Suprapubic skin (tissue), 4 donors: ENCODE measurements around the gene MCOLN2. TPM values are rescaled to one million over a fixed set of nuclear protein-coding genes. Genes with fewer than 3 reads are reported as not detected.

Source experiments
- DNase-seq, 2 donors: peaks; one replicate each; pipeline ENCODE4 v3.0.0-alpha.2; 2019; ENCODE audit warnings: low spot score in 2 of 2
- H3K27ac ChIP-seq: fragments of 200-600 bp; sonication (generic); one replicate; pipeline ENCODE4 v1.5.1; 2019
- H3K27me3 ChIP-seq: fragments of 200-600 bp; sonication (generic); one replicate; pipeline ENCODE4 v1.5.1; 2019
- H3K36me3 ChIP-seq: fragments of 200-600 bp; sonication (generic); one replicate; pipeline ENCODE4 v1.5.1; 2019
- H3K4me1 ChIP-seq: fragments of 200-600 bp; sonication (generic); one replicate; pipeline ENCODE4 v1.5.1; 2019
- H3K4me3 ChIP-seq: fragments of 200-600 bp; sonication (generic); one replicate; pipeline ENCODE4 v1.5.1; 2019; ENCODE audit warnings: mild to moderate bottlenecking
- H3K9me3 ChIP-seq: fragments of 200-600 bp; sonication (generic); one replicate; pipeline ENCODE4 v1.5.1; 2019
- CTCF ChIP-seq, 2 donors: fragments of 200-600 bp in 1 of 2; fragments of 450-650 bp in 1 of 2; sonication (generic) in 1 of 2; IDR thresholded peaks; one replicate each; pipeline ENCODE4 v1.5.1; 2016 to 2019; ENCODE audit warnings: antibody characterized with exemption in 2 of 2, mild to moderate bottlenecking in 1 of 2, moderate library complexity in 1 of 2
- EP300 ChIP-seq: sonication (generic); formaldehyde crosslinking; IDR thresholded peaks from one replicate; pipeline ENCODE4 v1.6.1; 2017; ENCODE audit warnings: antibody characterized with exemption
- POLR2A ChIP-seq, 2 donors: fragments of 450-650 bp; IDR thresholded peaks; one replicate each; pipeline ENCODE4 v1.6.1; 2017; ENCODE audit warnings: antibody characterized with exemption in 2 of 2, mild to moderate bottlenecking in 2 of 2, moderate library complexity in 2 of 2
- POLR2AphosphoS5 ChIP-seq, 3 donors: sonication (generic); formaldehyde crosslinking; IDR thresholded peaks; one replicate each; pipeline ENCODE4 v1.6.1; 2017; ENCODE audit warnings: antibody characterized with exemption in 3 of 3
- WGBS: methylation state at CpG from one replicate; pipeline ENCODE4 v1.1.5; 2018; 5-methylcytosine and 5-hydroxymethylcytosine counted together
- total RNA-seq, 4 donors: library from RNA; depleted of rRNA; stranded (reverse); fragments of >200 nt; gene quantifications; one replicate each; pipeline ENCODE4 v1.1.0, GENCODE V29; 2016

The MCOLN2 gene
- total RNA-seq, 4 donors from 2014 or later, result 0.72 to 9.8 (median 2.7) TPM

- 40% methylated on average over 1 of the region's 1 CpG for WGBS
Measured at GRCh38 chr1:84960371-84960770, 36.5 kb downstream of the MCOLN2 start.

GRCh38 chr1:84959294-84959693 lies 37.6 kb downstream of the MCOLN2 start:
- Histone ChIP-seq H3K4me1 (no peaks in the 10 kb centered on the region), H3K36me3 (no peaks in the 10 kb centered on the region), H3K27ac (no peak overlapping the region), H3K27me3 (no peaks in the 10 kb centered on the region), H3K4me3 (no peak overlapping the region), H3K9me3 (no peaks in the 10 kb centered on the region)
- no peak for TF ChIP-seq POLR2A (IDR thresholded peaks at IDR 0.05)
- no peak for TF ChIP-seq CTCF (IDR thresholded peaks at IDR 0.05)
- TF ChIP-seq POLR2AphosphoS5 (IDR thresholded peaks at IDR 0.05), result no peak
- no peak for TF ChIP-seq EP300
- 91% methylated on average over 5 of the region's 5 CpGs for WGBS
- no peak for DNase-seq

More at GRCh38 chr1:84960371-84960770, 36.5 kb downstream of the MCOLN2 start:
- H3K4me3 ChIP-seq, result no peak overlapping the region
- no peaks in the 10 kb centered on the region for H3K36me3 ChIP-seq
- H3K4me1 ChIP-seq, result no peaks in the 10 kb centered on the region
- H3K9me3 ChIP-seq, result no peaks in the 10 kb centered on the region
- DNase-seq, result no peak
- TF ChIP-seq EP300, result no peak
- no peak for TF ChIP-seq POLR2AphosphoS5 (IDR thresholded peaks at IDR 0.05)
- TF ChIP-seq POLR2A (IDR thresholded peaks at IDR 0.05), result no peak
- no peak for TF ChIP-seq CTCF (IDR thresholded peaks at IDR 0.05)
- H3K27ac ChIP-seq, result no peak overlapping the region
- no peaks in the 10 kb centered on the region for H3K27me3 ChIP-seq

GRCh38 chr1:84957966-84958365 lies 38.9 kb downstream of the MCOLN2 start:
- TF ChIP-seq POLR2A (IDR thresholded peaks at IDR 0.05) (no peak), CTCF (IDR thresholded peaks at IDR 0.05) (no peak)
- H3K4me3 ChIP-seq, result no peak overlapping the region
- H3K4me1 ChIP-seq, result no peaks in the 10 kb centered on the region
- no peaks in the 10 kb centered on the region for H3K9me3 ChIP-seq
- no peak overlapping the region for H3K27ac ChIP-seq
- no peak for DNase-seq
- H3K36me3 ChIP-seq, result no peaks in the 10 kb centered on the region
- 85% methylated on average over 1 of the region's 1 CpG for WGBS
- no peaks in the 10 kb centered on the region for H3K27me3 ChIP-seq

- 58% methylated on average over 6 of the region's 6 CpGs for WGBS
- Histone ChIP-seq H3K9me3 (no peaks in the 10 kb centered on the region), H3K4me3 (no peak overlapping the region), H3K27me3 (no peaks in the 10 kb centered on the region), H3K4me1 (no peaks in the 10 kb centered on the region), H3K27ac (no peak overlapping the region), H3K36me3 (no peaks in the 10 kb centered on the region)
- TF ChIP-seq EP300 (no peak), CTCF (IDR thresholded peaks at IDR 0.05) (no peak), POLR2A (IDR thresholded peaks at IDR 0.05) (no peak), POLR2AphosphoS5 (IDR thresholded peaks at IDR 0.05) (no peak)
- DNase-seq, result no peak
Measured at GRCh38 chr1:84956655-84957054, 40.3 kb downstream of the MCOLN2 start.

- Histone ChIP-seq H3K4me1 (no peaks in the 10 kb centered on the region), H3K36me3 (no peaks in the 10 kb centered on the region), H3K4me3 (no peak overlapping the region), H3K27ac (no peak overlapping the region), H3K9me3 (no peaks in the 10 kb centered on the region), H3K27me3 (no peaks in the 10 kb centered on the region)
- DNase-seq, result no peak
- TF ChIP-seq POLR2AphosphoS5 (IDR thresholded peaks at IDR 0.05) (no peak), EP300 (no peak), POLR2A (IDR thresholded peaks at IDR 0.05) (no peak), CTCF (IDR thresholded peaks at IDR 0.05) (no peak)
- 91% methylated on average over 6 of the region's 6 CpGs for WGBS
Measured at GRCh38 chr1:84956097-84956496, 40.8 kb downstream of the MCOLN2 start.
